GM18508 (cell line): Measurements from ENCODE around the gene LSM14A.
"Not testable (repeated sequence)": the region's sequence is repeated elsewhere in the genome, so short reads cannot be mapped to it uniquely, and the experiment has no call there.

Source experiments
- ATAC-seq: cut with Tn5 transposase; IDR thresholded peaks from one replicate; pipeline ENCODE4 v1.9.1; 2021; ENCODE audit warnings: moderate number of reproducible peaks; ENCODE audit not compliant: insufficient read depth, unreplicated experiment

The LSM14A gene

DNA sequence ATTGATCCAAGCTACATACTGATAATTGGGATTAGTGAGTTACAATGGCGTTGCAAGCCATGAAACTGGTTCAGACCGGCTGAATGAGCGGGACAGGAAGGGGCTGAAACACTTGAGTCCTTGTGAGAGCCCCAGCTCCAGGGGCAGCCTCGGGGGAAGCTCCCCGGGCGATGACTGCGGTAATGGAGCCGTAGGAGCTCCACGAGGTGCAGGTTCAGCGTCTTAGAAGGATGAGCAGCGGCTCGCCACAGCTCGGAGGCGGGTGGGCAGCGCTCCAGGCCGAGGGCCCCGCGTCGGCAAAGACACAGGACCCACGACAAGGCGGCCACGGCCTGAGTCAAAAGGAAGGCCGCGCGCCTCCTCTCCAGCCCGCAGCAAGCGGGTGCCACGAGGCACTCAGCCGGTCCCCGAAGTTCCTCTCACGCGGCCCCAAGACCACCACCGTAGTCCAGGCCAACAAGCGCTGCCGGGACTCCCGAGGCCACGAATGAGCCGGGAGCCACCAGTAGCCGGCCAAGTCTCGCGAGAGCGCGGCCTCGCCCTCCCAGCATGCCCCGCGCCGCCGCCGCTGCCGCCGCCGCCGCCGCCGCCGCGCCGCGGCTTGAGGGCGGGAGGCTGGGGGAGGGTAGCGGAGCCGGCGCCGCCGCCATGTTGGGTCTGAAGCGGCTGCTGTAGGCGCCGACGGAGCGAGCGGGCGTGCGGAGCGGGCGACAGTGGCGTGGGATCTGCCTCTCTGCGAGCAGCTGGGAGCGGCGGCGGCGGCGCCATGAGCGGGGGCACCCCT, at the start of gene LSM14A:
LSM14A (plus strand) TSS at position 628 of the 784 bp plus-strand sequence; CDS start at position 767, 139 bp downstream.
- no peak for ATAC-seq

DNA sequence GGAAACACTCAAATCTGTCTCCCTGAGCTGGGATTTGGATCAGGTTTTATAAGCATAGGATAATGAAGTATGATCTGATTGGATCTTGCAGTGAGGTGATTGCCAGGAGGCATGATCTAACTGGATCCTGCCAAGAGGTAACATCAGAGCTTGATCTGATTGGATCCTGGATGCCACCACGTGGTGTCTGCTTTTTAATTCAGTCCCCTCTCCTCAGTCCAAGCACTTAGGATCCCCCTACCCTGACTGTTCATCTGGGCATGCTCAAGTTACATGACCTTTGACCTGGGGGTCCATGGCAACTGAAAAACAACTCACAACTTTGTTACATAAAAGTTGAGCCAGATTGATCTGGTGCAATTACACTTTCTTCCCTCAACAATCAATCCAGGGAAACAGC, 47.5 kb upstream of the LSM14A start:
- ATAC-seq, result no peak

DNA sequence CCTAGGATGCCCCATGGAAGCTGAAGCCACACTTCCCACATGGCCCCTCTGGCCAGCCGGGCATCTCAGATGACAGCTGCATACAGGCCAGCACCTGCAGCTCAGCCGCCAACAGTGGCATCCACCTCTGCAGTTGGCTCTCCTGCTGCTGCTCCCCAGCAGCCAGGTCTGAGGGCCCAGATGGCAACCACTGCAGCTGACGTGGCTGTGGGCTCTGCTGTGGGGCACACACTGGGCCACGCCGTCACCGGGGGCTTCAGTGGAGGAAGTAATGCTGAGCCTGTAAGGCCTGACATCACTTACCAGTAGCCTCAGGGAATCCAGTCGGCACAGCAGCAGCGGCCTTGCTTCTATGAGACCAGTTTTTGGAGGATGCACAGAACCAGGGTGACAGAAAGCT, 45.3 kb upstream of the LSM14A start:
- ATAC-seq, result no peak

DNA sequence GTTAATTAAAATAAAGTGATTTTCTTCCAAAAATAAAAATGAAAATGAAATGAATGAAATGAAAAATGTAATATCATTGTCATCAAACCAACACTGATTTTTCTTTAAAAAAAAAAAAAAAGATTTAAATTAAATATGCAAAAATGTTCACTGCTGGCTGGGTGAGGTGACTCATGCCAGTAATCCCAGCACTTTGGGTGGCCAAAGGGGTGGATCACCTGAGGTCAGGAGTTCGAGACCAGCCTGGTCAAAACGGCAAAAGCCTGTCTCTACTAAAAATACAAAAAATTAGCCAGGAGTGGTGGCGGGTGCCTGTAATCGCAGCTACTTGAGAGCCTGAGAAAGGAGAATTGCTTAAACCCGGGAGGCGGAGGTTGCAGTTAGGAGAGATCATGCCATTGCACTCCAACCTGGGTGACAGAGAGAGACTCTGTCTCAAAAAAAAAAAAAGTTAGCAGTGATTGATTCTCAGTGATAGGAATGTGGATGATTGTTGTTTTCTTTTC, 44.6 kb upstream of the LSM14A start:
- no peak for ATAC-seq

DNA sequence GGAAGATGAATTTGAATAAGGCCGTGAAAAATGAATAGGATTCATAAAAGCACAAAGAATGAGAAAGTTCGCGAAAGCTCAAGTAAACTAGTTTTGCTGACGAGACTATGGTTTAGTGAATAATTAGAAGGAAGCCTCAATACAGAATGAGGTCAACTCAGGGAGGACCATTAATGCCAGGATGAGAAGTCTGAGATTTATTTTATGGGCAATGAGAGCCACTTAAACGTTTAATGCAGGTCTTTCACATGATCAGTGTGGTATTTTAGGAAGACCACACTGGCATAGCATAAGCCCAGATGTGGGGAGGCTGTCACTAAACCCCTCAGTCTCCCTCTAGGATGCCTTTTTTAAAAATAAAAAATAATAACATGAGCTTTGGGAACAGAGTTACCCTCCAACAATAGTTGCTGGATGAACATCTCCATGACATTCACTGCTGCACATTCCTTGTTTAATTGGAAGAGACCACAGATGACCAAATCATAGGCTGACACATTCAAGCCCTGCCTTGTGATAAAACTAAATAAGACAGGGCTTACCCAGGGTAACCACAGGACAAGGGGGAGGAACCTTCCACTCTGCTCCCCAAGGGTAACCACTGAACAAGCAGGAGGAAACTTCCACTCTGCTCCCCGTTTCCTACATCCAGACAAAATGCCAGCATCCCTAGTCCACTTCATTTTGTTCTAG, 43.6 kb upstream of the LSM14A start:
- ATAC-seq, result no peak

DNA sequence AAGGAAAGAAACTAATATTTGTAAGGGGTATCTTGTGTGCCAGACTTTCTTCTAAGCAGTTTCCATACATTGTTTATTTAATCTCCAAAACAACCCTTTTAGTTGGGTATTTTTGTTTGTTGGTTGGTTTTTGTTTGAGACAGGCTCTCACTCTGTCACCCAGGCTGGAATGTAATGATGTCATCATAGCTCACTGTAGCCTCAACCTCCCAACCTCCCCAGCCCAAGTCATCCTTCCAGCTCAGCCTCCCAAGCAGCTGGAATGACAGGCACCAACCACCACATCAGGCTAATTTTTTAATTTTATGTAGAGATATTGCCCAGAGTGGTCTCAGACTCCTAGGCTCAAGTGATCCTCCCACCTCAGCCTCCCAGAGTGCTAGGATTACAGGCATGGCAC, 41.2 kb upstream of the LSM14A start:
- ATAC-seq, result no peak

DNA sequence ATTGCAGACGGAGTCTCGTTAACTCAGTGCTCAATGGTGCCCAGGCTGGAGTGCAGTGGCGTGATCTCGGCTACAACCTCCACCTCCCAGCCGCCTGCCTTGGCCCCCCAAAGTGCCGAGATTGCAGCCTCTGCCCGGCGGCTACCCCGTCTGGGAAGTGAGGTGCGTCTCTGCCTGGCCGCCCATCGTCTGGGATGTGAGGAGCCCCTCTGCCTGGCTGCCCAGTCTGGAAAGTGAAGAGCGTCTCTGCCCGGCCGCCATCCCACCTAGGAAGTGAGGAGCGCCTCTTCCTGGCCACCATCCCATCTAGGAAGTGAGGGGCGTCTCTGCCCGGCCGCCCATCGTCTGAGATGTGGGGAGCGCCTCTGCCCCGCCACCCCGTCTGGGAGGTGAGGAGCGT, 40.2 kb upstream of the LSM14A start:
- ATAC-seq, result not testable (repeated sequence)

DNA sequence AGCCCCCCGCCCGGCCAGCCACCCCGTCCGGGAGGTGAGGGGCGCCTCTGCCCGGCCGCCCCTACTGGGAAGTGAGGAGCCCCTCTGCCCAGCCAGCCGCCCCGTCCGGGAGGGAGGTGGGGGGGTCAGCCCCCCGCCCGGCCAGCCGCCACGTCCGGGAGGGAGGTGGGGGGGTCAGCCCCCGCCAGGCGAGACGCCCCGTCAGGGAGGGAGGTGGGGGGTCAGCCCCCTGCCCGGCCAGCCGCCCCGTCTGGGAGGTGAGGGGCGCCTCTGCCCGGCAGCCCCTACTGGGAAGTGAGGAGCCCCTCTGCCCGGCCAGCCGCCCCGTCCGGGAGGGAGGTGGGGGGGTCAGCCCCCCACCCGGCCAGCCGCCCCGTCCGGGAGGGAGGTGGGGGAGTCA, 39.6 kb upstream of the LSM14A start:
- ATAC-seq, result not testable (repeated sequence)

DNA sequence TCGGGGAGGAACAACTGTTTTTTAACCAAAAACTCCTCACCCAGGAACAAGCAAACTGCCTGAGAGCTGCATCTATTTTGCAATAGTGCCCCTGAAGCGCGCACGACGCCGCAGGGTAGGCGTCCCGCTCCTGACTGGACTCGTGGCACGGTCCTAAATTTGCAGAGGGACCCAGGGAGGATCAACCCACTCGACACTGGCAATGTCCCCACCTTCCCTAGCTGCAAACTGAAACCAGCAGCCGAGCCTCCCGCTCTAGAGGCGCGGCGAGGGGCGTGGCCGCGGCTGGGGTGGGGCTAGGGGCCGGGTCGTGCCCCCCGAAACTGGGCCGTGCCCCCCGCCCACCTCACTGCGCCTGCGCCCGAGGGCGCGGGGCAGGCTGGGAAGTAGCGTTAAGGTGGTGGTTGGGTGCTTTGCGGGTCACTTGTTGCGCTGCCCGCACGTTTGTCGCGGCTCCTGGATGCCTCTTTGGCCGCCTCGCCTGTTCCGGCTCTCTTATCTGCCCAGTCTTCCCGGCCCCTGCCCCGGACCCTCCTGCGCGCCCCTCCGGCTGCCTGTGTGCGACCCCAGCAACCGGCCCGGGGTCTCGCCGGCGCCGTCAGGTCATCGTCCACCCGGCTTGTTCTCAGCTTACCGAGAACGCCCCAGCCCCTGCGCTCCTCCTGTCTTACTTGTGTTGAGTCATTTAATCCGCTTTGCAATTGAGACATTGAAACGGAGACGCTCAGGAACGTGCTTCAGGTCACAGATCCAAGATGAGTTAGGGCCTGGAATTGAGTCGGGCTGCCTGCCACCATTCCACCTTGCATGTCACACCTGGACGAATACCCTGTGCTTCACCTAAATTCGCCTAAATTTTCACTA, 37.9 kb upstream of the LSM14A start:
- ATAC-seq, result peak; percentile 53

DNA sequence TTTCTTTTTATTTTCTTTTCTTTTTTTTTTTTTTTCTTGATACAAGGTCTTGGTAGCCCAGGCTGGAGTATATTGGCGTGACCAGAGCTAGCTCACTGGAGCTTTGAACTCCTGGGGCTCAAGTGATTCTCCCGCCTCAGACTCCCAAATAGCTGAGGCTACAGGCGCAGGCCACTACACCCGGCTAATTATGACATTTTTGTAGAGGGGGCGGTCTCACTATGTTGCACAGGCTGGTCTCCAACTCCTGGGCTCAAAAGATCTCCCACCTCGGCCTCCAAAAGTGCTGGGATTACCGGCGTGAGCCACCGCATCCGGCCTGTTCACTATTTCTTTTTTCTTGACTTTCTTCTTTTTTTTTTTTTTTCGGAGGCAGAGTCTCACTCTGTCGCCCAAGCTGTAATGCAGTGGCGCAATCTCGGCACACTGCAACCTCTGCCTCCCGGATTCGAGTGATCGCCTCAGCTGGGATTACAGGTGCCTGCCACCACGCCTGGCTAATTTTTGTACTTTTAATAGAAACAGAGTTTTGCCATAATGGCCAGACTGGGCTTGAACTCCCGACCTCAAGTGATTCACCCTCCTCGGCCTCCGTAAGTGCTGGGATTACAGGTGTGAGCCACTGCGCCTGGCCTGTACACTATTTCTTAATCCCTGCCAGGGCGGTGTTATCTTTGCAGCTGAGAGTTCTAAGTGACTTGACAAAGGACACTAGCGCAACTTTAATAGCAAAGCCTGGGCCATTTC, 37.1 kb upstream of the LSM14A start:
- no peak for ATAC-seq

DNA sequence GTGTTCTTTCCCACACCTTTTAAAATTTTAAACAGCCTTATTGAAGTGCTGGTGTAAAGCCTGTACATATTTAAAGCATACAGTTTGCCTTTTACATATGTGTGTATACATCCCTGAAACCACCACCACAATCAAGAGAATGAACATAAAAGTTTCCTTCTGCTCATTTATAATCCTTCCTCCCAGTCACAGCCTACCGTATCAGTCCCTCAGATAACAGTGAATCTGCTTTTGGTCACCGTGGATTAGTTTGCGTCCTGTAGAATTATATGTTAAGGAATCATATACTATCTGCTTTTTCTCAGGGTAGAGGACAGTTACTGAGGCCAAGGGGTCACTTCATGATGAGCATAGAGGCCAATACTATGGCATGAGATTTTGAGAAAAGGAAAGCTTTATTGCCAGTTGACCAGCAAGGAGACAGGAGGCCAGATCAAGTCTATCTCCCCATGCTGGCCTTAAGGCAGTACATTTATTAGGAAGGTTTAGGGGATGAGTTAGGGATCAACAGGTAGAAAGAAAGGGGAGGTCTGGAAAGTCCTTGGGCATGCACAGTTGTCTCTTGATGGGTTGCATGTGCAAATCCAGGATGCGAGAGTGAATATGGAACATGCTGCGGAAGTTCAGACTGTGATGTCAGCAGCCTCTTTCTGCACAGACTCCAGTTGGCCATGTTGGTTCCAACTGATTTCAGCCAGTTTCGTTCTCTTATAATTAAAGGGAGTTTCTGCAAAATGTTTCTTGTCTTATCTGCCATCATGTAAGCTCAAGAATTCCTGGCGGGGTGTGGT, 36.3 kb upstream of the LSM14A start:
- no peak for ATAC-seq

DNA sequence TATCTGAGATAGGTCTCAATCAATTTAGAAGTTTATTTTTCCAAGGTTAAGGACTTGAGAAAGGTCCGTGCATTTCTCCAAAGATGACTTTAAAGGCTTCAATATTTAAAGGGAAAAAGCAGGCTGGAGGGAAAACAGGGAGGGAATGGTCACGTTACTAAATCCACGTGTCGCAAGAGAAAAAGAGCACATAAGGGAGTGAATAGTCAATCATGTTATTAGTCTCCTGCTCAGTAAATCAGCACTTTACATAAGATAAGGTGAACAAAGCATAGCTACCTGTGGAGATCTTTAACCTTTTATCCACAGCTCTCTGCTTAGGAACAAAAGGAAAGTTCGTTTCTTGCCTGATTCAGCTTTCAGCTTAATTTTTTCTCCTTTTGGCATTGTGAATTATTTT, 31.3 kb upstream of the LSM14A start:
- no peak for ATAC-seq

DNA sequence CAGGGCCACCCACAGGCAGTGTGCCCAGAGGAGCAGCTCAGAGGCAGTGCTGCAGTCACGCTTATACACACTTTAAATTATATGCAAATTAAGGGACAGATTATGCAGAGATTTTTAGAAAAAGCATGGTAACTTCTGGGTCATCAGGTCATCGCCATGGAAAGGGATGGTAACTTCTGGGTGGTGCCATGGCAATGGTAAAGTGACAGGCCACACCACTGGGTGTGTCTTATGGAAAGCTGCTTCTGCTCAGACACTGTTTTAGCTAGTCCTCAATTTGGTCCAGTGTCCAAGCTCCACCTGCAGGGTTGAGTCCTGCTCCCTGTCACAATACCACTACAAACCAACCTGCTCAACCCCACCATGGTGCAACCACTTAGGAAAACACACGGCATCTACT, 29.9 kb upstream of the LSM14A start:
- no peak for ATAC-seq

DNA sequence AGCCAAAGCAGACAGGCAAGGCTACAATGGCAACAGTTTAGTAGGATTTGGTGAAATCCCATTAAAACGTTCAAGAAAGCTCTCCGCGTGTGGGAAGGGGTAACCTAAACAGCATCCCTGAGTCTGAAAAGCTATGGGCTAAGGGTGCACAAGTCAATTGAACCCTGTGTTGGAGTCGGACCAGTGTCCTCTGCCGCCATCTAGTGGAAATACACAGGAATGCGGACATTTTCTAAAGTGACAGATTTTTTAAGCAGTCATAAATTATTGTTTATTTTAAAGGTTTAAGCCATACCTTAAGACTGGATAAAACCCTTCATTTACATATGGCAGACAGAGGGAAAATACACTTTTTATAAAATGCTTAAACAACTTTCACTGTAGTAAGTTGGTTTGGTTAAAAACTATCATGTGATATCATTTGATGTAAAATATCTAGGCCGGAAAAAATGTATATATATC, 26.5 kb upstream of the LSM14A start:
- ATAC-seq, result no peak

DNA sequence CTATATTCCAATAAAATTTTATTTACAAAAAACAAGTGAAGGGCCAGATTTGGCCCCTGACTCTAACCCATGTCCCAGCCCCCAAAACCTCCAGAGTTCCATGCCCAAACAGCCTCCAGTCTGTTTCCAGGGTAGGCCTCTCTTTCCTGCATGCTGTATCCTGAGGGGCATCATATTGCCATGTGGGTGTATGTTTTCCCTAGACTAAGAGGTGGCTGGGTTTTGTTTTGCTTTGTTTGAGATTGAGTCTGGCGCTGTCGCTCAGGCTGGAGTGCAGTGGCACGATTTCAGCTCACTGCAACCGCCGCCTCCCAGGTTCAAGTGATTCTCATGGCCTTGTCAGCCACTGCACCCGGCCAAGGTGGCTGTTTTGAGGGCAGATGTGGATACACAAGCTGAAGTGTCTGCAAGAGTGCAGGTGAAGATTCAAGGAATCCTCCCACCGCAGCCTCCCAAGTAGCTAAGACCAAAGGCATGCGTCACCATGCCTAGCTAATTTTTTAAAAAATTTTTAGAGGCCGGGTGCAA, 23.6 kb upstream of the LSM14A start:
- ATAC-seq, result no peak

DNA sequence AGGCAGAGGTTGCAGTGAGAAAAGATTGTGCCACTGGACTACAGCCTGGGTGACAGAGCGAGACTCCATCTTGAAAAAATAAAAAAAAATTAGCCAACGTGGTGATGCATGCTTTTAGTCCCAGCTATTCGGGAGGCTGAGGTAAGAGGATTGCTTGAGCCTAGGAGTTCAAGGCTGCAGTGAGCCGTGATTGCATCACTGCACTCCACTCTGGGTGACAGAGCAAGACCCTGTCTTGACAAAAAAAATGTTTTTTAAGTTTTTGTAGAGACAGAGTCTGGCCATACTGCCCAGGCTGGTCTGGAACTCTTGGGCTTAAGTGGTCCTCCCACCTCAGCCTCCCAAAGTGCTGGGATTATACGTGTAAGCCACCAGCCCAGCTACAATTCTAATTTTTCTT, 22.4 kb upstream of the LSM14A start:
- no peak for ATAC-seq

DNA sequence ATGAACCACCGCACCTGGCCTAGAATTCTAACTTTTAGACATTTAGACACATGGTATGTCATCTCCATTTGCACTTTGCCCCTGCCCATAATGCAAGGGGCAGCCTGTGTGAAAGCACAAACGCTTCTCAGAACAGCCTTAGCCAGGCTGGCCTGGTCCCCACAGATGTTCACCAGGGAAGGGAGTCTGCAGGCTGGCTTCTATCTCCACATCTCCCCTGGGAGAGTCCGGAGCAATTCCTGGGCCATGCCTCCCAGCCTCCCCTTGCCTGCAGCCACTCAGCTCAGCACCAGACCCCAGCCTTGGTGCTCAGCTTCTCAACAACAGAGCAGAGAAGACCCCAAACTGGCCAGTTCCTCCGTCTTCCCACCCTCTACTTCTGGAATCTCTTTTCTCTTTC, 21.7 kb upstream of the LSM14A start:
- ATAC-seq, result no peak

DNA sequence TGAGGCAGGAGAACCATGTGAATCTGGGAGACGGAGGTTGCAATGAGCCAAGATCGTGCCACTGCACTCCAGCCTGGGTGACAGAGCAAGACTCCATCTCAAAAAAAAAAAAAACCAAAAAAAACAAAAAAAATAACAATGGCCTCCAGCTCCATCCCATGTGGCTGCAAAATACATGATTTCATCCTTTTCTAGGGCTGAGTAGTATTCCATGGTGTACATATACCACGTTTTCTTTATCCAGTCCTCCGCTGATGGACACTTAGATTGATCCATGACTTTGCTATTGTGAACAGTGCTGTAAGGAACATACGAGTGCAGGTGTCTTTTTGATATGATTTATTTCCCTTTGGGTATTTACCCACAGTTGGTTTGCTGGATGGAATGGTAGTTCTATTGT, 20.9 kb upstream of the LSM14A start:
- no peak for ATAC-seq

DNA sequence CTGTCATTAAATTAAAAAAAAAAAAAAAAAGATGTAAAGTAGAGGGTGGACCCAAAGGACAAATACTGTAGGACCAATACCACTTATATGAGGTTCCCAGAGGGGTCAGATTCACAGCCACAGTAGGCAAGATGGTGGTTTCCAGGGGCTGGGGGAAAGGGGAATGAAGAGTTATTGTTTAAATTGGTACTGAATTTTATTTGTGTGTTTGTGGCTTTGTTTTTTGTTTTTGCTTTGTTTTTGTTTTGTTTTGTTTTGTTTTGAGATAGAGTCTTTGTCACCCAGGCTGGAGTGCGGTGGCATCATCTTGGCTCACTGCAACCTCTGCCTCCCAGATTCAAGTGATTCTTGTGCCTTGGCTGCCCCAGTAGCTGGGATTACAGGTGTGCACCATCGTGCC, 17.9 kb upstream of the LSM14A start:
- ATAC-seq, result no peak
